Lung (tissue), 12 donors: Measurements from ENCODE around the gene BAX. TPM values are rescaled to one million over a fixed set of nuclear protein-coding genes. Genes with fewer than 3 reads are reported as not detected.

Experiments
- ATAC-seq: fragments of 200-7000 bp; cut with Tn5 transposase; one replicate; pipeline ENCODE4 v1.9.1; 2020; ENCODE audit warnings: moderate number of reproducible peaks; ENCODE audit not compliant: insufficient read depth, low FRiP score
- DNase-seq, 3 donors: peaks; one replicate each; pipeline ENCODE4 v3.0.0-alpha.2; 2013 to 2017
- H3K27ac ChIP-seq, 2 donors: one replicate each; pipeline ENCODE4 v1.5.1; 2013; ENCODE audit warnings: mild to moderate bottlenecking in 2 of 2, moderate library complexity in 2 of 2, control low read depth in 1 of 2, inconsistent platforms in 1 of 2, low read depth in 1 of 2, low read length in 1 of 2
- H3K27me3 ChIP-seq, 3 donors: one replicate each; pipeline ENCODE4 v1.5.1; 2013; ENCODE audit warnings: low read length in 2 of 3; ENCODE audit not compliant: control insufficient read depth in 3 of 3, insufficient read depth in 3 of 3
- H3K36me3 ChIP-seq, 4 donors: one replicate each; pipeline ENCODE4 v1.5.1; 2013; ENCODE audit warnings: low read length in 4 of 4, mild to moderate bottlenecking in 1 of 4, moderate library complexity in 1 of 4; ENCODE audit not compliant: control insufficient read depth in 4 of 4, insufficient read depth in 4 of 4
- H3K4me1 ChIP-seq, 5 donors: one replicate each; pipeline ENCODE4 v1.5.1; 2013; ENCODE audit warnings: low read length in 5 of 5, mild to moderate bottlenecking in 2 of 5, moderate library complexity in 1 of 5; ENCODE audit not compliant: control insufficient read depth in 5 of 5, insufficient read depth in 5 of 5
- H3K4me3 ChIP-seq: one replicate; pipeline ENCODE4 v1.5.1; 2013; ENCODE audit warnings: mild to moderate bottlenecking, control low read depth, moderate library complexity
- H3K9ac ChIP-seq, 2 donors: one replicate each; pipeline ENCODE4 v1.5.1; 2013; ENCODE audit warnings: low read length in 2 of 2, control low read depth in 1 of 2; ENCODE audit not compliant: insufficient read depth in 1 of 2
- H3K9me3 ChIP-seq, 4 donors: one replicate each; pipeline ENCODE4 v1.5.1; 2013; ENCODE audit warnings: low read length in 3 of 4, mild to moderate bottlenecking in 1 of 4, moderate library complexity in 1 of 4; ENCODE audit not compliant: control insufficient read depth in 4 of 4, insufficient read depth in 3 of 4
- WGBS, 2 donors: extraction: QIAGEN DNeasy Blood & Tissue Kit; methylation state at CpG; one replicate each; pipeline ENCODE4 v1.1.7; 2013; 5-methylcytosine and 5-hydroxymethylcytosine counted together
- polyA plus RNA-seq, 2 donors: library from polyadenylated mRNA; stranded (reverse); fragments of 200-250 nt; gene quantifications; one replicate each; pipeline ENCODE4 v1.2.1, GENCODE V29; 2013
- total RNA-seq, 2 donors: library from RNA; depleted of rRNA in 1 of 2; stranded (reverse); fragments of >200 nt in 1 of 2; gene quantifications; one replicate each; pipeline ENCODE4 v1.2.1, GENCODE V29; 2014 to 2021
- TF ChIP-seq, protein P1 (sequence below): IDR thresholded peaks from 2 replicates; pipeline ENCODE4 v1.5.1; 2012; ENCODE audit warnings: mild to moderate bottlenecking; ENCODE audit errors: control extremely low read depth, extremely low read depth
- donor health status: control.
- donor health status: control.
- donor health status: Bipolar disorder and iron deficiency.
- donor health status: healthy.
- donor health status: DM: yes; HTN: yes; CAD: no.

BAX gene
- total and polyA plus RNA-seq, 4 donors = 25.9 to 121 (median 104) TPM

DNA sequence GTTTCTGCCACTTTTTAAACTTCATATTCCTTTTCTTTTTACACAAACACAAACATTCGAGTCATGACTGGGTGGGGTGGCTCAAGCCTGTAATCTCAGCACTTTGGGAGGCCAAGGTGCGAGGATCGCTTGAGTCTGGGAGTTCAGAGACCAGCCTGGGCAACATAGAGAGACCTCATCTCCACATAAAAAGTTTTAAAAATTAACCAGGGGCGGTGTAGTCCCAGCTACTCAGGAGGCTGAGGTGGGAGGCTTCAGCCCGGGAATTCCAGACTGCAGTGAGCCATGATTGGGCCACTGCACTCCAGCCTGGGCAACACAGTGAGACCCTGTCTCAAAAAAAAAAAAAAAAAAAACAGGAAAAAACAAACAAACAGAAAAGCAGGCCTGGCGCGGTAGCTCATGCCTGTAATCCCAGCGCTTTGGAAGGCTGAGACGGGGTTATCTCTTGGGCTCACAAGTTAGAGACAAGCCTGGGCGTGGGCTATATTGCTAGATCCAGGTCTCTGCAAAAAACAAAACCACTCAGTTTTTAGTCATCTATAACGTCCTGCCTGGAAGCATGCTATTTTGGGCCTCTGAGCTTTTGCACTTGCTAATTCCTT lies 583 bp upstream of the BAX start:
- 60 to 64% methylated on average over 11 of the region's 11 CpGs for WGBS, 2 donors
- Histone ChIP-seq H3K27me3 (no peaks in the 10 kb centered on the region), H3K4me3 (no peak overlapping the region), H3K9me3 (no peaks in the 10 kb centered on the region), H3K4me1 (peaks cover 0 to 9% (median 7%) of the 10 kb centered on the region in 5 donors), H3K9ac (no peak overlapping the region), H3K27ac (peak overlapping the region; percentile 66 to 73), H3K36me3 (peaks cover 0 to 4% (median under 1%) of the 10 kb centered on the region in 4 donors)
- no peak for ATAC-seq
- TF ChIP-seq, protein P1, sequence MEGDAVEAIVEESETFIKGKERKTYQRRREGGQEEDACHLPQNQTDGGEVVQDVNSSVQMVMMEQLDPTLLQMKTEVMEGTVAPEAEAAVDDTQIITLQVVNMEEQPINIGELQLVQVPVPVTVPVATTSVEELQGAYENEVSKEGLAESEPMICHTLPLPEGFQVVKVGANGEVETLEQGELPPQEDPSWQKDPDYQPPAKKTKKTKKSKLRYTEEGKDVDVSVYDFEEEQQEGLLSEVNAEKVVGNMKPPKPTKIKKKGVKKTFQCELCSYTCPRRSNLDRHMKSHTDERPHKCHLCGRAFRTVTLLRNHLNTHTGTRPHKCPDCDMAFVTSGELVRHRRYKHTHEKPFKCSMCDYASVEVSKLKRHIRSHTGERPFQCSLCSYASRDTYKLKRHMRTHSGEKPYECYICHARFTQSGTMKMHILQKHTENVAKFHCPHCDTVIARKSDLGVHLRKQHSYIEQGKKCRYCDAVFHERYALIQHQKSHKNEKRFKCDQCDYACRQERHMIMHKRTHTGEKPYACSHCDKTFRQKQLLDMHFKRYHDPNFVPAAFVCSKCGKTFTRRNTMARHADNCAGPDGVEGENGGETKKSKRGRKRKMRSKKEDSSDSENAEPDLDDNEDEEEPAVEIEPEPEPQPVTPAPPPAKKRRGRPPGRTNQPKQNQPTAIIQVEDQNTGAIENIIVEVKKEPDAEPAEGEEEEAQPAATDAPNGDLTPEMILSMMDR = no peak
- no peak for DNase-seq

DNA sequence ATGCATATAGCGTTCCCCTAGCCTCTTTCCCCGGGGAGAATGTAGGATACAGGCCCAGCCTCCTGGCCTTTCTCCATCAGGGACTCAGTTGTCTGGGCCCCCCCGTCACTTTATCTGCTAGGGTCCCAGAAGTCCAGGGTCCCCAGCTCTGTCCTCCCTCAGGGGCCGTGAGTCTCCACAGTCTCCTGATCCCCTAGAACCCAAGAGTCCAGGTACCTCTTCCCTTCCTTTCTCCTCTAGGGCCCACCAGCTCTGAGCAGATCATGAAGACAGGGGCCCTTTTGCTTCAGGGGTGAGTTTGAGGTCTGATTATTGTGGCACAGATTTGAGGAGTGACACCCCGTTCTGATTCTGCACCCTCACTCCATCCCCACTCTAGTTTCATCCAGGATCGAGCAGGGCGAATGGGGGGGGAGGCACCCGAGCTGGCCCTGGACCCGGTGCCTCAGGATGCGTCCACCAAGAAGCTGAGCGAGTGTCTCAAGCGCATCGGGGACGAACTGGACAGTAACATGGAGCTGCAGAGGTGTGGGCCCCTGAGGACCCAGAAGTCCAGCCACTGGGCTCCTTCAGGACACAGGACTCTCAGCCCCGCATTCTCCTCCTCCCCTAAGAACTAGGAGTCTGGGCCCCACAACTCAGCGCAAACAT lies 758 bp downstream of the BAX start:
- peak overlapping the region; percentile 72 to 79 for H3K27ac ChIP-seq
- H3K4me3 ChIP-seq = peak overlapping the region; percentile 86
- H3K36me3 ChIP-seq = peaks cover 0 to 4% (median under 1%) of the 10 kb centered on the region in 4 donors
- peaks cover 0 to 9% (median 6%) of the 10 kb centered on the region in 5 donors for H3K4me1 ChIP-seq
- TF ChIP-seq, protein P1 = no peak
- H3K9ac ChIP-seq = peak overlapping the region; percentile 63 to 67
- no peaks in the 10 kb centered on the region for H3K27me3 ChIP-seq
- WGBS, 2 donors = 59 to 68% methylated on average over 16 of the region's 16 CpGs
- no peak for ATAC-seq
- no peak for DNase-seq
- H3K9me3 ChIP-seq = no peaks in the 10 kb centered on the region

DNA sequence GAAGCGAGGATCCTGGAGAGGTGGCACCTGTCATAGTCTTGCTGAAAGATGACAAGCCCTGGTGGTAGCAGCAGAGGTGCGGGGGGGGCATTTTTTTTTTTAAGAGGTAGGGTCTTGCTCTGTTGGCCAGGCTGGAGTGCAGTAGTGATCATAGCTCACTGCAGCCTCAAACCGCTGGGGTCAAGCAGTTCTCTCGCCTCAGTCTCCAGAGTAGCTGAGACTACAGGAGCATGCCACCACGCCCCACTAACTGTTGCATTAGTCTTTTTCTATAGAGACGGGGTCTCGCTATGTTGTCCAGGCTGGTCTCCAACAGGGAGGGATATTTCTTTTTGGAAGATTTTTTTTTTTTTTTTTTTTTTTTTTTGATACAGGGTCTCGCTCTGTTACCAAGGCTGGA lies 3.3 kb downstream of the BAX start:
- ATAC-seq = no peak
- 97% methylated on average over 8 of the region's 8 CpGs for WGBS, 2 donors

More for the DNA sequence above, 3.3 kb downstream of the BAX start:
- H3K4me3 ChIP-seq = no peak overlapping the region
- H3K27ac ChIP-seq = no peak overlapping the region
- TF ChIP-seq, protein P1 = no peak
- peaks cover 0 to 7% (median under 1%) of the 10 kb centered on the region in 4 donors for H3K36me3 ChIP-seq
- peaks cover 0 to 18% (median 6%) of the 10 kb centered on the region in 5 donors for H3K4me1 ChIP-seq
- DNase-seq = no peak
- H3K9me3 ChIP-seq = no peaks in the 10 kb centered on the region
- no peak overlapping the region for H3K9ac ChIP-seq
- H3K27me3 ChIP-seq = no peaks in the 10 kb centered on the region
